H9 (cell line): ENCODE measurements around the gene MLKL. TPM values are rescaled to one million over a fixed set of nuclear protein-coding genes. Genes with fewer than 3 reads are reported as not detected.

Experiments
- DNase-seq: peaks from one replicate; pipeline ENCODE4 v3.0.0-alpha.2; 2017
- H2AFZ ChIP-seq: one replicate; pipeline ENCODE4 v1.6.1; 2013; ENCODE audit warnings: mild to moderate bottlenecking, low read length, control low read depth, moderate library complexity
- H2AK5ac ChIP-seq: 2 replicates; pipeline ENCODE4 v1.6.1; 2013; ENCODE audit warnings: low read length, control low read depth, mixed read lengths; ENCODE audit not compliant: insufficient read length
- H2BK120ac ChIP-seq: one replicate; pipeline ENCODE4 v1.6.1; 2013; ENCODE audit warnings: low read depth, mild to moderate bottlenecking, low read length, control low read depth, inconsistent platforms; ENCODE audit not compliant: poor library complexity, severe bottlenecking
- H2BK12ac ChIP-seq: 2 replicates; pipeline ENCODE4 v1.6.1; 2013; ENCODE audit warnings: low read length, control low read depth, mixed read lengths, low read depth; ENCODE audit not compliant: insufficient read length
- H2BK15ac ChIP-seq: 2 replicates; pipeline ENCODE4 v1.6.1; 2013; ENCODE audit warnings: low read depth, low read length, control low read depth
- H2BK20ac ChIP-seq: one replicate; pipeline ENCODE4 v1.6.1; 2013; ENCODE audit warnings: low read depth, mild to moderate bottlenecking, low read length, control low read depth, inconsistent platforms; ENCODE audit not compliant: poor library complexity, severe bottlenecking
- H2BK5ac ChIP-seq: 2 replicates; pipeline ENCODE4 v1.6.1; 2013; ENCODE audit warnings: low read length, control low read depth, mixed read lengths; ENCODE audit not compliant: insufficient read length
- H3K14ac ChIP-seq: 2 replicates; pipeline ENCODE4 v1.6.1; 2013; ENCODE audit warnings: low read length, control low read depth; ENCODE audit not compliant: insufficient read depth
- H3K18ac ChIP-seq: 2 replicates; pipeline ENCODE4 v1.6.1; 2013; ENCODE audit warnings: low read depth, mild to moderate bottlenecking, mixed read lengths, low read length, control low read depth; ENCODE audit not compliant: insufficient read length
- H3K23ac ChIP-seq: 2 replicates; pipeline ENCODE4 v1.6.1; 2013; ENCODE audit warnings: low read length, control low read depth, mixed read lengths, low read depth; ENCODE audit not compliant: insufficient read length
- H3K23me2 ChIP-seq: 2 replicates; pipeline ENCODE4 v1.6.1; 2013; ENCODE audit warnings: low read depth, mild to moderate bottlenecking, mixed read lengths, low read length, control low read depth; ENCODE audit not compliant: insufficient read length, poor library complexity, severe bottlenecking
- H3K27ac ChIP-seq: 2 replicates; pipeline ENCODE4 v1.5.1; 2013; ENCODE audit warnings: low read length, control low read depth, mixed read lengths, low read depth; ENCODE audit not compliant: insufficient read length
- H3K27me3 ChIP-seq: 2 replicates; pipeline ENCODE4 v1.6.1; 2013; ENCODE audit warnings: low read length, control low read depth, inconsistent platforms; ENCODE audit not compliant: insufficient read depth
- H3K4ac ChIP-seq: 2 replicates; pipeline ENCODE4 v1.6.1; 2013; ENCODE audit warnings: low read depth, mild to moderate bottlenecking, control low read depth, inconsistent platforms, low read length, moderate library complexity
- H3K4me1 ChIP-seq: 2 replicates; pipeline ENCODE4 v1.6.1; 2013; ENCODE audit warnings: low read length, control low read depth, inconsistent platforms; ENCODE audit not compliant: insufficient read depth
- H3K4me2 ChIP-seq: 2 replicates; pipeline ENCODE4 v1.6.1; 2013; ENCODE audit warnings: low read length, control low read depth, mixed read lengths; ENCODE audit not compliant: insufficient read length, insufficient read depth
- H3K56ac ChIP-seq: 2 replicates; pipeline ENCODE4 v1.6.1; 2013; ENCODE audit warnings: low read depth, mild to moderate bottlenecking, mixed read lengths, low read length, control low read depth; ENCODE audit not compliant: insufficient read length
- H3K79me1 ChIP-seq: 2 replicates; pipeline ENCODE4 v1.6.1; 2013; ENCODE audit warnings: low read depth, mild to moderate bottlenecking, moderate library complexity, low read length, control low read depth, inconsistent platforms; ENCODE audit not compliant: insufficient read depth, poor library complexity, severe bottlenecking
- H3K79me2 ChIP-seq: 2 replicates; pipeline ENCODE4 v1.6.1; 2013; ENCODE audit warnings: low read length, control low read depth, inconsistent platforms; ENCODE audit not compliant: insufficient read depth
- H3K9ac ChIP-seq: 2 replicates; pipeline ENCODE4 v1.6.1; 2013; ENCODE audit warnings: low read length, control low read depth, mixed read lengths; ENCODE audit not compliant: insufficient read length; ENCODE audit errors: extremely low read depth
- H3K9me3 ChIP-seq: one replicate; pipeline ENCODE4 v1.6.1; 2013; ENCODE audit warnings: low read depth, low read length, inconsistent platforms; ENCODE audit not compliant: control insufficient read depth
- H3T11ph ChIP-seq: one replicate; pipeline ENCODE4 v1.6.1; 2013; ENCODE audit warnings: mild to moderate bottlenecking, low read length, control low read depth, inconsistent platforms
- H4K20me1 ChIP-seq: one replicate; pipeline ENCODE4 v1.6.1; 2013; ENCODE audit not compliant: control insufficient read depth, insufficient read length, insufficient read depth
- H4K5ac ChIP-seq: 2 replicates; pipeline ENCODE4 v1.6.1; 2013; ENCODE audit warnings: low read depth, mild to moderate bottlenecking, mixed read lengths, low read length, control low read depth; ENCODE audit not compliant: insufficient read length
- H4K8ac ChIP-seq: replicated peaks from 2 replicates; pipeline ENCODE4 v1.6.1; 2013; ENCODE audit warnings: low read length, control low read depth, mixed read lengths, low read depth; ENCODE audit not compliant: insufficient read length
- H4K91ac ChIP-seq: 2 replicates; pipeline ENCODE4 v1.6.1; 2013; ENCODE audit warnings: low read depth, mild to moderate bottlenecking, moderate library complexity, mixed read lengths, low read length, control low read depth; ENCODE audit not compliant: insufficient read length
- H3K27ac Mint-ChIP-seq, 3 experiments: 2 replicates in 2 of 3; 3 replicates in 1 of 3; pipeline ENCODE4 v1.8.0; 2020 to 2021; ENCODE audit warnings: mixed read lengths in 3 of 3, mild to moderate bottlenecking in 1 of 3, moderate library complexity in 1 of 3
- H3K27me3 Mint-ChIP-seq: 2 replicates; pipeline ENCODE4 v1.8.0; 2021; ENCODE audit warnings: low read depth, mild to moderate bottlenecking, moderate library complexity, mixed read lengths
- H3K36me3 Mint-ChIP-seq, 3 experiments: 2 replicates in 2 of 3; 3 replicates in 1 of 3; pipeline ENCODE4 v1.8.0; 2020 to 2021; ENCODE audit warnings: low read depth in 3 of 3, mixed read lengths in 3 of 3; ENCODE audit not compliant: insufficient read depth in 1 of 3
- H3K4me1 Mint-ChIP-seq, 2 experiments: 2 replicates each; pipeline ENCODE4 v1.8.0; 2020; ENCODE audit warnings: mixed read lengths in 2 of 2
- H3K4me3 Mint-ChIP-seq, 2 experiments: 2 replicates in 1 of 2; 3 replicates in 1 of 2; pipeline ENCODE4 v1.8.0; 2020 to 2021; ENCODE audit warnings: mild to moderate bottlenecking in 2 of 2, mixed read lengths in 2 of 2, moderate library complexity in 1 of 2
- H3K9me3 Mint-ChIP-seq, 2 experiments: 2 replicates in 1 of 2; 3 replicates in 1 of 2; pipeline ENCODE4 v1.8.0; 2020; ENCODE audit warnings: mild to moderate bottlenecking in 2 of 2, mixed read lengths in 2 of 2, moderate library complexity in 1 of 2
- WGBS: extraction: QIAGEN DNeasy Blood & Tissue Kit; methylation state at CpG from one replicate; pipeline ENCODE4 v1.1.7; 2013; ENCODE audit warnings: missing lambda C conversion rate, low lambda C conversion rate, mixed read lengths; ENCODE audit not compliant: insufficient read length; ENCODE audit errors: extremely low coverage; 5-methylcytosine and 5-hydroxymethylcytosine counted together
- total RNA-seq: library from RNA; stranded (reverse); gene quantifications from 2 replicates; pipeline ENCODE4 v1.2.1, GENCODE V29; 2021
- TF ChIP-seq, protein P1 (sequence below): fragments of 200-600 bp; sonication (generic); conservative IDR thresholded peaks from 3 replicates; pipeline ENCODE4 v1.8.0; 2021; ENCODE audit warnings: antibody characterized with exemption, mild to moderate bottlenecking

The MLKL gene
- total RNA-seq, 1 experiment from 2014 or later: 0.37 TPM

DNA sequence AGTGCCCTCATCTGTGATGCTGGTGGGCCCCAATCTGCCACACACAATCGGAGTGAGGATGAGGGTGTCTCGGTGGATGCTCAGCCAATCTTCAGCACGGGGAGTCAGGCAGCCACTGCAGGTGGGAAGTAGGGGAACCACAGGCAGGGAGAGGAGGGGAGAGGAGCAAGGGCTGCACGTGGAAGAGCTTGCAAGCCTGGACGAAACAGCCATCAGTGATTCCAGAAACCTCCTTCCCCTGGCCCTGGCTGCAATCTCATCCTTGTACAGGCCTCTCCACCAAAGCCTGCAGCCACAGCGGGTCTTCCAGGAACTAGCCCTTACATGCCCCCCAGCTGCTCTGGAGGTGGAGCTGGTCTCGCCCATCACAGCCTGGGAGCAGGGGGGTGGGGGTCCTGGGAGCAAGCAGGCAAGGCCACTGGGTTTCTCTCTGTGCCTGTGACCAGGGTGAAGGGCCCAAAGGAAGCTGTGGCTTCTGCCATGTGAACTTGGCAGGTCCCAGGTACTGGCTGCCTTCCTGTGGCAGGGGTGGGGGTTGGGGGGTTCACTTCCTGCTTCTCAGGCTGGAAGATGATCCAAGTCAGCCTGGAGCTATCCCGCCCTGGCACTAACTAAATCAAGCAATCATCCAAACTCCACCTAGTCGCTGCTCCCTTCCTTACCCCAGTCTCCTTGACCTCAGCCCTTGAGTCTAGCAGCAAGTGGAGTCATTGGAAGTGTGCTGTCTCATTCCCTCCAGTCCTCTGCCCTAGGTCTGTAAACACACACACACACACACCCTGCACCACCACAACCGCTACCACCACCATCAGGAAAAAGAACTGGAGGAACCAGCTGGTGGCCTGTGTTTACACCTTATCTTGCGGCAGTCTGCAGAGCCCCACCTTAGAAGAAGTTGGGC, 29.4 kb upstream of the MLKL start:
- H3K27me3 ChIP-seq: no peaks in the 10 kb centered on the region
- no peak overlapping the region for H3K9ac ChIP-seq
- H2BK5ac ChIP-seq: no peak overlapping the region
- no peak overlapping the region for H2AFZ ChIP-seq
- H3K23ac ChIP-seq: no peak overlapping the region
- Mint-ChIP-seq H3K27ac (peak overlapping the region in 2 of 3 experiments; percentile 45 to 85; a peak in 3 of 7 replicates), H3K4me1 (peaks cover 30 to 31% of the 10 kb centered on the region in 2 experiments), H3K27me3 (no peaks in the 10 kb centered on the region; the same call in 1 of the 2 replicates), H3K4me3 (no peak overlapping the region), H3K36me3 (peaks cover 3 to 22% (median 7%) of the 10 kb centered on the region in 3 experiments; a peak in 5 of 7 replicates), H3K9me3 (peaks cover 11 to 12% of the 10 kb centered on the region in 2 experiments)
- H3T11ph ChIP-seq: no peak overlapping the region
- no peak overlapping the region for H3K27ac ChIP-seq
- H3K4me1 ChIP-seq: peaks cover 2% of the 10 kb centered on the region; the same call in 1 of the 2 replicates
- H3K4me2 ChIP-seq: no peak overlapping the region
- no peaks in the 10 kb centered on the region for H3K79me1 ChIP-seq
- H2BK12ac ChIP-seq: no peak overlapping the region
- H3K14ac ChIP-seq: 0 out of 2 replicates have a peak overlapping the region, but pooled peaks have one; percentile 34
- DNase-seq: no peak
- H2BK20ac ChIP-seq: no peak overlapping the region
- H3K56ac ChIP-seq: no peak overlapping the region
- no peaks in the 10 kb centered on the region for H3K23me2 ChIP-seq
- H2BK15ac ChIP-seq: no peak overlapping the region
- no CpG with 5 or more reads among the region's 11 CpGs for WGBS
- no peak overlapping the region for H3K4ac ChIP-seq
- H4K20me1 ChIP-seq: no peaks in the 10 kb centered on the region
- H4K5ac ChIP-seq: no peak overlapping the region
- no peak overlapping the region for H2BK120ac ChIP-seq
- H3K9me3 ChIP-seq: no peaks in the 10 kb centered on the region
- H4K8ac ChIP-seq: no peak overlapping the region
- H4K91ac ChIP-seq: no peak overlapping the region
- TF ChIP-seq, protein P1, sequence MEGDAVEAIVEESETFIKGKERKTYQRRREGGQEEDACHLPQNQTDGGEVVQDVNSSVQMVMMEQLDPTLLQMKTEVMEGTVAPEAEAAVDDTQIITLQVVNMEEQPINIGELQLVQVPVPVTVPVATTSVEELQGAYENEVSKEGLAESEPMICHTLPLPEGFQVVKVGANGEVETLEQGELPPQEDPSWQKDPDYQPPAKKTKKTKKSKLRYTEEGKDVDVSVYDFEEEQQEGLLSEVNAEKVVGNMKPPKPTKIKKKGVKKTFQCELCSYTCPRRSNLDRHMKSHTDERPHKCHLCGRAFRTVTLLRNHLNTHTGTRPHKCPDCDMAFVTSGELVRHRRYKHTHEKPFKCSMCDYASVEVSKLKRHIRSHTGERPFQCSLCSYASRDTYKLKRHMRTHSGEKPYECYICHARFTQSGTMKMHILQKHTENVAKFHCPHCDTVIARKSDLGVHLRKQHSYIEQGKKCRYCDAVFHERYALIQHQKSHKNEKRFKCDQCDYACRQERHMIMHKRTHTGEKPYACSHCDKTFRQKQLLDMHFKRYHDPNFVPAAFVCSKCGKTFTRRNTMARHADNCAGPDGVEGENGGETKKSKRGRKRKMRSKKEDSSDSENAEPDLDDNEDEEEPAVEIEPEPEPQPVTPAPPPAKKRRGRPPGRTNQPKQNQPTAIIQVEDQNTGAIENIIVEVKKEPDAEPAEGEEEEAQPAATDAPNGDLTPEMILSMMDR: no peak
- no peak overlapping the region for H3K18ac ChIP-seq
- H2AK5ac ChIP-seq: no peak overlapping the region
- no peaks in the 10 kb centered on the region for H3K79me2 ChIP-seq
